Measurements from ENCODE around the gene EXOC3L4.

Gene EXOC3L4

GRCh38 chr14:103122947-103123633 is 28.6 kb downstream of the EXOC3L4 start, which contains the start of gene TNFAIP2:
TSS of gene TNFAIP2 (plus strand) at chr14:103123461. CDS start at chr14:103126458, 2,997 bp downstream.
- no peak for DNase-seq

- DNase-seq = no peak
Measured at GRCh38 chr14:103123634-103124500, 29.3 kb downstream of the EXOC3L4 start.

GRCh38 chr14:103124501-103125001 is 30.0 kb downstream of the EXOC3L4 start:
- DNase-seq = no peak

- DNase-seq = no peak
Measured at GRCh38 chr14:103125098-103126070, 30.9 kb downstream of the EXOC3L4 start.

GRCh38 chr14:103126088-103126872 is 31.8 kb downstream of the EXOC3L4 start:
- no peak for DNase-seq

GRCh38 chr14:103126873-103127304 is 32.4 kb downstream of the EXOC3L4 start:
- no peak for DNase-seq

GRCh38 chr14:103127356-103127755 is 32.8 kb downstream of the EXOC3L4 start:
- no peak for DNase-seq

GRCh38 chr14:103127861-103128598 is 33.5 kb downstream of the EXOC3L4 start:
- DNase-seq = no peak

GRCh38 chr14:103128631-103129300 is 34.2 kb downstream of the EXOC3L4 start:
- no peak for DNase-seq

GRCh38 chr14:103129301-103130016 is 34.9 kb downstream of the EXOC3L4 start:
- no peak for DNase-seq

- DNase-seq = no peak
Measured at GRCh38 chr14:103130017-103130764, 35.7 kb downstream of the EXOC3L4 start.

- no peak for DNase-seq
Measured at GRCh38 chr14:103130965-103131364, 36.4 kb downstream of the EXOC3L4 start.

- no peak for DNase-seq
Measured at GRCh38 chr14:103131580-103131979, 37.1 kb downstream of the EXOC3L4 start.

- no peak for DNase-seq
Measured at GRCh38 chr14:103132381-103133209, 38.1 kb downstream of the EXOC3L4 start.

- DNase-seq = no peak
Measured at GRCh38 chr14:103133210-103134140, 39.0 kb downstream of the EXOC3L4 start.

GRCh38 chr14:103134405-103134804 is 39.9 kb downstream of the EXOC3L4 start:
- no peak for DNase-seq

- DNase-seq = no peak
Measured at GRCh38 chr14:103134919-103135318, 40.4 kb downstream of the EXOC3L4 start.
